Bronchial epithelial cell (primary cell): ENCODE data around the gene VPS54. TPM values are rescaled to one million over a fixed set of nuclear protein-coding genes. Genes with fewer than 3 reads are reported as not detected.

ENCODE experiments used
- DNase-seq: peaks from one replicate; pipeline ENCODE4 v3.0.0-alpha.2; 2010; ENCODE audit warnings: low read depth
- FAIRE-seq: peaks from 2 replicates; lab custom pipeline; 2011; peaks lifted over from hg19 to GRCh38; lab: Jason Lieb, UNC
- H3K27me3 ChIP-seq: 2 replicates; pipeline ENCODE4 v1.5.1; 2011; ENCODE audit warnings: low read length; ENCODE audit not compliant: control insufficient read depth, insufficient read depth
- H3K36me3 ChIP-seq: 2 replicates; pipeline ENCODE4 v1.5.1; 2011; ENCODE audit warnings: low read length; ENCODE audit not compliant: control insufficient read depth, insufficient read depth
- H3K4me3 ChIP-seq: 2 replicates; pipeline ENCODE4 v1.5.1; 2011; ENCODE audit warnings: mild to moderate bottlenecking, low read depth, low read length, control low read depth
- CTCF ChIP-seq: IDR thresholded peaks from 2 replicates; pipeline ENCODE4 v1.5.1; 2011; ENCODE audit warnings: mild to moderate bottlenecking, moderate library complexity, low read length, control low read depth, inconsistent platforms; ENCODE audit not compliant: insufficient read depth, severe bottlenecking
- total RNA-seq: library from RNA; depleted of rRNA; stranded (reverse); fragments of >200 nt; gene quantifications from 2 replicates; pipeline ENCODE4 v1.2.1, GENCODE V29; 2014

The VPS54 gene
- total RNA-seq, 1 donor from 2014 or later: 18.2 TPM

DNA sequence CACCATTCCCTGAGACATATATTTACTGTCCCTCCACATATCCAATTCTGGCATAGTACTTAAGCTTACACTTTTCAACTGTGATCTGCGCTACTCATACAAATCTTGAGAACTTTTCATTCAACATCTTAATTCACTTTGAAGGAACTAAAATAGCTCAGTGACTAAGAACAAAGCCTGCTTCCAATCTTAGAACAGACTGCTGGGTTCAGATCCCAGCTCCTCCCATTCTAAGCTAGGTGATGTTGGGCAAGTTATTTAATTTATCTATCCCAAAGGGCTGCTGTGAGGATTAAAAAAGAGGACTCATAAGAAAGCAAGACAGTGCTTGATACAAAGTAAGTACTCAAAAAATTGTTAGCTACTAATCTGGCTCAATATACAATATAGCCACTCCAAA is 119.6 kb downstream of the VPS54 start:
- no peak for DNase-seq
- Histone ChIP-seq H3K4me3 (no peak overlapping the region), H3K36me3 (peaks cover 4% of the 10 kb centered on the region), H3K27me3 (no peaks in the 10 kb centered on the region)
- FAIRE-seq: no peak
- TF ChIP-seq CTCF: no peak

DNA sequence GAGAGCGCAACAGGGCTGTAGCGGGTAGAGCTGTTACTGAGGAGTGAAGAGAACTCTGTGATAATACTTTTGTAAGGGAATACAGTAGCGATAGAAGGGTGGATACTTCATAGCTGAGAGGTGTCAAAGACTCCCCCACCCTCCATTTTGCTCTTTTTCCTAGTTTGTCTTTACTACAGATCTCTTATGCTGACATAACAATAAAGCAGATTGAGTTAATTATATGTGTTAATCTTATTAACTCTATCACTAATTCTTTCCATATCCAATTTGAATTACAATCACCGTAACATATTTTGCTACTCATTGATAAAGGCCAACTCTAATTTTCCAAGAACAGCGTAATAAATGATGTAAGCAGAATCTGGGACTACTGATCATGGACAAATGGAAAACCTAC is 120.4 kb downstream of the VPS54 start:
- no peak for DNase-seq
- H3K4me3 ChIP-seq: no peak overlapping the region
- no peak for FAIRE-seq
- no peak for TF ChIP-seq CTCF
- H3K36me3 ChIP-seq: peaks cover 4% of the 10 kb centered on the region
- H3K27me3 ChIP-seq: no peaks in the 10 kb centered on the region

GRCh38 chr2:63894167-63894566 is 125.1 kb downstream of the VPS54 start:
- TF ChIP-seq CTCF: no peak
- H3K27me3 ChIP-seq: no peaks in the 10 kb centered on the region
- DNase-seq (no peak), FAIRE-seq (no peak)
- H3K4me3 ChIP-seq: no peak overlapping the region
- H3K36me3 ChIP-seq: peaks cover 5% of the 10 kb centered on the region

DNA sequence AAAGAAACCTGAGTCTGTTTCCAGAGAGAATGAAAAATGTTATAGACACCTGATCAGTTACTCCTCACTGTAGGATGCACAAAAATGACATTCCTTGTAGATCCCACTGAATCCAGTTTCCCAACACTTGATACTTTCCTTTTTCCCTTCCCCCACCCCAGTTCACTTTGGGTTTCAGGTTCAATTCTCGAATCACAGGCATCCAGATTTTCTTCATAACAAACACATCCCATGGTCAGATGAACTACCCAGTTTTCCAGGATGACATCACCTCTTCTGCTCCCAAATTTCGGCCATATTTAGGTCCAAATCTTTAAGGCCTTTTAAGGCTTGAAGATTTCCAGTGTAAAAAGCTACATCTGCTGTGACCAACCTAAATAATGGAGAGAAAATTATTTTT is 126.1 kb downstream of the VPS54 start:
- H3K27me3 ChIP-seq: no peaks in the 10 kb centered on the region
- peaks cover 5% of the 10 kb centered on the region for H3K36me3 ChIP-seq
- no peak overlapping the region for H3K4me3 ChIP-seq
- TF ChIP-seq CTCF: no peak
- DNase-seq (no peak), FAIRE-seq (no peak)

- Histone ChIP-seq H3K27me3 (no peaks in the 10 kb centered on the region), H3K4me3 (no peak overlapping the region), H3K36me3 (peaks cover 6% of the 10 kb centered on the region)
- FAIRE-seq (no peak), DNase-seq (no peak)
- no peak for TF ChIP-seq CTCF
Observed at GRCh38 chr2:63891488-63892030, 127.7 kb downstream of the VPS54 start.

DNA sequence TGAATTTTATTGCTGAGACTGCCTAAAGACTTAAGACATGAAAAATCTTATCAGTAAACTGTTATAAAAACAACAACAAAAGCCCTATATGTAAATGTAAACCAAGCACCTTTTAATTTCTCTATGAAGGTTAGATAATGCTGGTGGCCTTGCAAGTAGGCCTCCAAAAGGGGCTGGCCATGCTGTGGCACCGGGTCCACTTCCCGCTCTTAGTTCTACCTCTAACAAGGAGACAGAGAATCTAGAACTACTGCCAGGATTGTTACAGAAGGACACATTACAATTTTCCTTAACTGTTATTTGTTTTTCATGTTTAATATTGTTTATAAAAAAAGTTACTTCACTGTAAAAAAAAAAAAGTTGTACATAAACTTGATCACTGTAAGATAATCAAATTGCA is 128.6 kb downstream of the VPS54 start:
- H3K36me3 ChIP-seq: peaks cover 11% of the 10 kb centered on the region
- H3K27me3 ChIP-seq: no peaks in the 10 kb centered on the region
- TF ChIP-seq CTCF: no peak
- no peak for DNase-seq
- H3K4me3 ChIP-seq: no peak overlapping the region
- no peak for FAIRE-seq
